ENCODE results near the gene DNAJB2.

The DNAJB2 gene

DNA sequence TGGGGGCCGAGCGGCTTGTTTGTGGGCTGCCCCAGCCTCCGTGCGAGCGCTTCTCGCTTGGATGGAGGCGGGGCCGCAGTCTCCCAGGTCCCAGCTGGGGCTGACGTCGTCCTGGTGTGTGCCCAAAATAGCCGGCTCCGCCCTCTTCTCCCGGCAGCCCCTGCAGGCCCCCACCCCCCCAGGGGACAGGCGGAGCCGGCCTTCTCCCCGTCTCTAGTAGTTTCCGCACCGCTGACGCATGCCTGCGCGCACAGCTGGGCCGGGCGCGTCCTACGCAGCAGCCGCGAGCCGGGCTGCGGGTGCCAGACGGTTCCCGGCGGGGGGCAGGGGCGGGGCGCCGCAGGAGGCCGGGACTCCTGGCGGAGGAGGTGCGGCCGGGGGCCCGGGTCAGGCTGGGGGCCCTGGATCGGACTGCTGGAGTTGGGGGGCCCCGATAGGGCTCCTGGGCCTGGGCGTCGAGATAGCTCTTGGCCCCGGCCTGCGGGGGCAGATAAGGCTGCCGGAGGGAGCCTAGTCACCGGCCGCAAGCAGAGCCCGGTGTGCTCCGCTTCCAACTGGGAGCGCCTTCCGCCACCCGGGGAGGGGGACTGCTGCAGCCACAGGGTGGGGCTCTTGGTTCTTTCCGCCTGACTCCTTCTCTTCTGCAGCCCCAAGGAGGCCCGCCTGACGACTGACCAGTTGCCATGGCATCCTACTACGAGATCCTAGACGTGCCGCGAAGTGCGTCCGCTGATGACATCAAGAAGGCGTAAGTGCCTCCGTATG is at the start of gene DNAJB2:
Gene DNAJB2 (plus strand): TSS at position 216 of the 765 bp plus-strand sequence. CDS start 468 bp downstream, at position 684.
- H3K4me3 Mint-ChIP-seq, result peak within 1 kb of the TSS; percentile 95 to 99
- peak within 1 kb of the TSS; percentile 99 for H3K27ac Mint-ChIP-seq
- H3K27me3 Mint-ChIP-seq, result no peaks in the 10 kb centered on the region
- DNase-seq (peak; percentile 99), ATAC-seq (peak; percentile 92)
- peaks cover 55% of the 10 kb centered on the region for H3K4me1 Mint-ChIP-seq
- H3K9me3 Mint-ChIP-seq, result no peaks in the 10 kb centered on the region

DNA sequence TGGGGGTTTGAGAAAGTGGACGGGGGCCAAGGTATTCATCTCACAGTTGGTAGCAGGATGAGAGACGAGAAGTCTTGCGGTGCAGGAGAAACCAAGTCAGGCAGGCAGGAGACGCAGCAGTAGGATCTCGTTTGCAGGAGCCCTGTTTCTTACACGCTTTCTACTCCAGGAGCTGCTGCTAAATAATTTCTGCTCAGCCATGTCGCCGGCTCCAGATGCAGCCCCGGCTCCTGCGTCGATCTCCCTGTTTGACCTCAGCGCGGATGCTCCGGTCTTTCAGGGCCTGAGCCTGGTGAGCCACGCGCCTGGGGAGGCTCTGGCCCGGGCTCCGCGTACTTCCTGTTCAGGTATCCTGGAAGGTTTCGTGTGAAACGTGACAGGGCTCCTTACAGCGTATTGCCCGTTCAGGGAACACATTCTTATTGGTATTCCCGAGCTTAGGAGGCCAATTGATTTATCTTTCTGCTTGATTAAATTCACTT is 49.1 kb upstream of the DNAJB2 start:
- Mint-ChIP-seq H3K4me3 (peak overlapping the region; percentile 93 to 100), H3K9me3 (no peaks in the 10 kb centered on the region), H3K27me3 (no peaks in the 10 kb centered on the region), H3K27ac (peak overlapping the region; percentile 97 to 99), H3K4me1 (peaks cover 69% of the 10 kb centered on the region)
- ATAC-seq (peak; percentile 40), DNase-seq (peak; percentile 46 to 63)

DNA sequence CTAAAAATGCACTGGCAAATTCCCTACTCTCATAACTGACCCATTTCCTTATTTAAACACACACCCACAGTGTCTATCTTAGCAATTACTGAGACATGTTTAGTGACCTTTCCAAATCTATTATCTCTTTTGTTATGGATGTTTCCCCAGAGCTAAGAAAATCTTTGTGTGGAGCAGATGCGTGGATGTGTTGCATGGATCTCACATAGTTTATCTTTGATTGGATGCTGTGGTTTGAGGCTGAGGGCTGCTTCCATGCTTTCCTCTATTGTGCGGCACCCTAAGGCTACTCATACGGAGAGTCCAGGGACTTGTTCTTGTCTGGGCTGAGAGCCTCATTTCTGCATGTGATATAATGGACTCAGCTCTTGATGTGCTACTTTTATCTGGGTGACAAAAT is 44.8 kb upstream of the DNAJB2 start:
- ATAC-seq, result no peak
- Mint-ChIP-seq H3K27ac (no peak overlapping the region), H3K27me3 (no peaks in the 10 kb centered on the region), H3K9me3 (no peaks in the 10 kb centered on the region), H3K4me3 (no peak overlapping the region), H3K4me1 (peaks cover 48% of the 10 kb centered on the region)
- DNase-seq, result no peak

DNA sequence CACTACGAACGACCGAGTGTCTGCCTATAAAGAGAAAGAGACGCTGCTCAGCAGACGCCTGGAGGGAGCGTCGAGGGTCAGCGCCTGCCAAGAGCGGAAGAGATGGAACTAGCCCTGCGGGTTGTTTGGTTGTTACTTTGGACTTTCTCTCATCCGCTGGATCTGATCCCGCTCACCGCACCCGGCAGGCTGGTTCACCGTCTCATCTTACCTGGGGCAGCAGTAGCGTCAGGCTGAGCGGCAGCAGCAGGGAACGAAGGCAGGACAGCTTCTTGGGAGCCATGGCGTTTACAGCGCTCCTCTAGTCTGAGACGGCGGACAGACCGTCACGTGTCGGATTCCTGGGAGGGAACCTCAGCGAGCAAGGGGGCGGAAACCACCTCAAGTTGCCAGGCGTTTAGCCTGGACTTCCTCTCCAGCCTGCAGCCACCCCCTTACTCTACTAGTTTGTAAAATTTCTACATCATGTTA is 35.8 kb upstream of the DNAJB2 start:
- Mint-ChIP-seq H3K9me3 (no peaks in the 10 kb centered on the region), H3K27me3 (no peaks in the 10 kb centered on the region), H3K27ac (peak overlapping the region; percentile 46 to 55), H3K4me1 (peaks cover 46% of the 10 kb centered on the region), H3K4me3 (peak overlapping the region in 1 of 2 donors; percentile 72)
- ATAC-seq (no peak), DNase-seq (no peak)

DNA sequence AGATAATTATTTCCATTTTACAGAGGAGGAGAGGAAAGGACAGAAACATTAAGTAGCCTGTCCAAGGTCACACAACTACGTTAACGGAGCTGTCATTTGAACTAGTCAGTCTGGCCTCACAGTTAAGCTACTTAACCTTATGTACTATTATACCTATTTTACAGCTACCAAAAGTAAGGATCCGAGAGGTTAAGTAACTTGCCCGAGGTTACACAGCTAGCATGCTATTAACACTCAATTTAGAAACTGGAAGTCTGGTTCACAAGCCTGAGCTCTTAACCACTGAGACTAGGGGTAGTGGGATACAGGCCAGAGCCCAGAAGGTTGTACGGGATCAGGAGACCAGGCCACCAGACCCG is 34.4 kb upstream of the DNAJB2 start:
- H3K9me3 Mint-ChIP-seq, result no peaks in the 10 kb centered on the region
- H3K4me1 Mint-ChIP-seq, result peaks cover 61% of the 10 kb centered on the region
- no peaks in the 10 kb centered on the region for H3K27me3 Mint-ChIP-seq
- ATAC-seq (no peak), DNase-seq (no peak)
- peak overlapping the region; percentile 97 to 98 for H3K27ac Mint-ChIP-seq
- H3K4me3 Mint-ChIP-seq, result peak overlapping the region; percentile 96 to 98

DNA sequence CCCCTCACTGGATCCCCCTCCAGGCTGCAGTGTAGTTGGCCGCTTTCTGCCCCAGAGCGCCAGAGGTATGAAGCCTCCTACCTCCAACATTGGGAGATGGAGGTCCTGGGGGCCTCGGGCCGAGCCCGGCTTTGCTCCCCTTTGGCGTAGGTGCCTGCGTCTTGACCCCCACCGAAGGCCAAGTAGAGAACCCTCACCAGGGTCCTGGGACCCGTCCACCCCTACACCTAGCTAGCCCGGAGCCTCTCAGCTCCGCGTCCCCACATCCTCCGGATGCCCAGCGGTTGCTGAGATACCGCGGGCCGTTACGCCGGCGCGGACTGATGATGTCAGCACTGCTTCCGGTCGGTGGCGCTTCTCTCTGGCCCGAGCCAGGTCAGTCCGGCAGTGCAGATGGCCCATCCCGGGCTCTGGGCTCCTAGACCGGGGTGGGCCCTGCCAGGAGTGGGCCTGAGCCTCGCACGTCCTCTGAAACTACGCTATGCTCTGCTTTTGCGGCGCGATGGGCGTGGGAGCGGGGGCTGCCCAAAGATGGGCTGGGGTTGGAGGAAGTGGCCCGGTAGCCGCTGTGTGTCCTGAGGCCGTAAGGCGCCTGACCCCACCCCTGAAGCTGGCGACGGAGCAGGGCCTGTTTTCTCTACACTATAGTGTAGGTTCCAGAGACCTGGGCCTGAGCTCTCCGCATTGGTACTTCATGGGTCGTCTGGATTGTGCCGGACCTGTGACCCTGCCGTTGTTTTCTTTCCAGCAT is 33.8 kb upstream of the DNAJB2 start, which contains the start of the genes GLB1L and STK16:
Gene GLB1L (minus strand): TSS at position 297 of the 751 bp plus-strand sequence. CDS start 1,871 bp downstream, outside the sequence.
Gene STK16 (plus strand): TSS at position 332 of the 751 bp plus-strand sequence. CDS start 521 bp downstream, outside the sequence.
- no peaks in the 10 kb centered on the region for H3K9me3 Mint-ChIP-seq
- DNase-seq (peak; percentile 86 to 90), ATAC-seq (peak; percentile 77)
- peaks cover 66% of the 10 kb centered on the region for H3K4me1 Mint-ChIP-seq
- H3K27me3 Mint-ChIP-seq, result no peaks in the 10 kb centered on the region
- H3K4me3 Mint-ChIP-seq, result peak within 1 kb of the TSS; percentile 96 to 98
- peak within 1 kb of the TSS; percentile 97 to 98 for H3K27ac Mint-ChIP-seq

DNA sequence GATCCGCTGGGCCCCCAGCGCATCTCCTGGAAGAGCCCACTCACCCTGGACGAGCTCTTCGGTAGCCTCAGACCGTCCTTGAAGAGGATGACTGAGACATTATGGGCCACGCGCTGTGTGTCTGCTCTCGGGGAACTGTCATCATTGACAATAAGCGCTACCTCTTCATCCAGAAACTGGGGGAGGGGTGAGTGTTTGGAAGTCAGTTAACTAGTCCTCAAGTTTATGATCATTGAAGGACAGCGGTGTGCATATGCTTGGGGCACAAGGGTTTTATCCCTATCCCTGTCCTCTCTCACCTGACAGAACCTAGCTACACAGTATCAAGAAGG is 33.3 kb upstream of the DNAJB2 start:
- no peak for ATAC-seq
- no peak for DNase-seq
- Mint-ChIP-seq H3K4me1 (peaks cover 72% of the 10 kb centered on the region), H3K4me3 (peak overlapping the region; percentile 96 to 98), H3K27me3 (no peaks in the 10 kb centered on the region), H3K9me3 (no peaks in the 10 kb centered on the region), H3K27ac (peak overlapping the region; percentile 97 to 98)

DNA sequence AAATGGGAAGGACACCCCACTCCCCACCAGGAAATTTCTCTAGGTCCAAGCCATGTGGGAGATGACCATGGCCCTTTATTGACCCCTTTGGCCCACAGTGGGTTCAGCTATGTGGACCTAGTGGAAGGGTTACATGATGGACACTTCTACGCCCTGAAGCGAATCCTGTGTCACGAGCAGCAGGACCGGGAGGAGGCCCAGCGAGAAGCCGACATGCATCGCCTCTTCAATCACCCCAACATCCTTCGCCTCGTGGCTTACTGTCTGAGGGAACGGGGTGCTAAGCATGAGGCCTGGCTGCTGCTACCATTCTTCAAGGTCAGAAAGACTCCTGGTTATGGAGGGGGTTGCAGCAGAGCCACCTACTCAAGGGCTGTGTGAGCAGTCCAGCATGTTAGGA is 32.6 kb upstream of the DNAJB2 start:
- Mint-ChIP-seq H3K27me3 (no peaks in the 10 kb centered on the region), H3K27ac (peak overlapping the region; percentile 35 to 98), H3K9me3 (no peaks in the 10 kb centered on the region), H3K4me1 (peaks cover 79% of the 10 kb centered on the region), H3K4me3 (peak overlapping the region; percentile 68 to 79)
- ATAC-seq, result no peak
- DNase-seq, result no peak

DNA sequence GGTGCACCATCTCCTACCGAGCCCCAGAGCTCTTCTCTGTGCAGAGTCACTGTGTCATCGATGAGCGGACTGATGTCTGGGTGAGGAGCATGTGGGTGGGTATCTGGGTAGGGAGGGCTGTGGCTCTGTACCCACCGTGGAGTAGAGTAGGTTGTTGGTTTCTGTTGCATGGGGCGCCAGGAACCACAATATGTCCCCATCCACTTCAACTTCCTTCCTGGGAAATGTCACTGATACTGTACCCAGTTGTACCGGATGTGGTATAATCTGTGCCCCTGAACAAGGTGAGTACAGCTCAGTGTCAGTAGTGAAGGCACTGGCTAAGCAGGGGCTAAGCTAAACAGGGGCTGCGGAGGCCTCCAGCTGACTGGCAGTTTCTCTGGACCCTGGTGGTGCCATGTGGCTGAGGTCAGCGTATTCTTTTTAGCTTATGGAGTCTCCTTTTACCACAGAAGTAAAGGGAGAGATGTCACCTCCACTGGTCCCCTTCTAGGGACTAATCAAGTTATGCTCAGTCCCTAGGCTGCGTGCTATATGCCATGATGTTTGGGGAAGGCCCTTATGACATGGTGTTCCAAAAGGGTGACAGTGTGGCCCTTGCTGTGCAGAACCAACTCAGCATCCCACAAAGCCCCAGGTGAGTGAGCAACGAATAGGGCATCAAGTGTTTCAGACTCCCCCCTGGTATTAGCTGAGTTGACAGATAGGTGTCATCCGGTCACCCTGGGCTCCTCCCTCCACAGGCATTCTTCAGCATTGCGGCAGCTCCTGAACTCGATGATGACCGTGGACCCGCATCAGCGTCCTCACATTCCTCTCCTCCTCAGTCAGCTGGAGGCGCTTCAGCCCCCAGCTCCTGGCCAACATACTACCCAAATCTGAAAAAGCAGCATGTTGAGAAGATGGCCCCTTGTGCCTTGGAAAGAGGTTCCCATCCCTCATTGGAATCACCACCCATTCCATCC is 31.2 kb upstream of the DNAJB2 start:
- H3K4me1 Mint-ChIP-seq, result peaks cover 86% of the 10 kb centered on the region
- H3K4me3 Mint-ChIP-seq, result peak overlapping the region; percentile 68 to 79
- DNase-seq, result peak; percentile 50 to 81
- no peaks in the 10 kb centered on the region for H3K9me3 Mint-ChIP-seq
- ATAC-seq, result peak; percentile 83
- H3K27ac Mint-ChIP-seq, result peak overlapping the region; percentile 25 to 59
- H3K27me3 Mint-ChIP-seq, result no peaks in the 10 kb centered on the region

DNA sequence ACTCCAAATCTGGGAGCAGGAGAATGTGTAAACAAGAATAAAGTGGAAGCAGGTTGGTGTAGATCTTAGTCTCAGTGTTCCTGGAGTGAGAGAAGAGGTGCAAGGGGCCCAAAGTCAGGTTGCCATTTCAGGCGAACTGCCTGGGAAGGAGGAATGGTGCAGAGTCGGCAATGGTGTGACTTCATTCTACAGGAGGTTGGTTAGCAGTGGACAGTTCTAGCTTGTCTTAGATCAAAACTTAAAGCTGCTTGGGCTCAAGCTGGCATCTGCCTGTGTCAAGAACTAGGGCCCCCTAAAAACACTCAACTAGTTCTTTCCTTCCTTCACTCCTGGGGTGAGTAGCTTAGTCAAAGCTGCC is 30.3 kb upstream of the DNAJB2 start:
- ATAC-seq, result no peak
- no peak for DNase-seq

DNA sequence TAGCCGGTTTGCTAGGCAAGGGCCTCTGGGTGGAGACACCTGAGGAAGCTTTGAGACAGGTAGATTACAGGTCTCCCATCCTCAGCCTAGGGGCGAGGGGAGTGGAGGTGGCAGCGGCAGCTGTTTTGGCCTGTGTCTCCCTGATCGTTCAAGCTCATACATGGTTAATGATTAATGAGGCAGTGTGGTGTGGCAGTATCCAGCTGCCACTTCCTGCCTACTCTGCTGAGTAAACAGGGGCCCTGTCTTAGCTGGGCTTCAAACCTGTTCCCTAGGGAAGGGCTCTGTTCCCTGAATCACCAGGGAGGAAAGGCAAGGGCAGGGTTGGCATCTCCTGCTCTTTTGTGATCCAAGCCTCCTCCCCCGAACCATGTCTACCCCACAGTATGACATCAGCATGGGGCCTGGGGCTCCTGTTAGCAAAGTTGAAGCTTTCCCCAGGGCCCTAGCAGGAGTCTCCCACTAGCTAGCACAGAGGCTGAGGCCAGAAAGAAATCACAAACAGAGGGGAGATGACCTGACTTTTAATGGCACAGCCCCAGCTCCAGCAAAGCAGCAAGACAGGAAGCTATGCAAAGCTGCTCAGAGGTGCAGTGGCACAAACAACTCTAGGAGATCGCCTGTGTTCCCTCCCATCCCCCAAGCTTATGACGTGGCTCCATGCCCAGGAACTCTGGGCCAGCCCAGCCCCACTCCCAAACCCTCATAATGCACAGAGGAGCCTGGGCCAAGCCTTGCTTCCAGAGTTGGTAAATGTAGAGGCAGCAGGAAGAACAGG is 29.8 kb upstream of the DNAJB2 start:
- Mint-ChIP-seq H3K27ac (peak overlapping the region; percentile 69 to 84), H3K27me3 (no peaks in the 10 kb centered on the region), H3K9me3 (no peaks in the 10 kb centered on the region), H3K4me1 (peaks cover 77% of the 10 kb centered on the region), H3K4me3 (peak overlapping the region; percentile 76 to 82)
- ATAC-seq, result no peak
- DNase-seq, result peak; percentile 27 to 41

More for the DNA sequence above, 30.3 kb upstream of the DNAJB2 start:
- peaks cover 78% of the 10 kb centered on the region for H3K4me1 Mint-ChIP-seq
- peak overlapping the region; percentile 0 to 84 for H3K27ac Mint-ChIP-seq
- H3K4me3 Mint-ChIP-seq, result peak overlapping the region; percentile 76 to 82
- H3K27me3 Mint-ChIP-seq, result no peaks in the 10 kb centered on the region
- H3K9me3 Mint-ChIP-seq, result no peaks in the 10 kb centered on the region

DNA sequence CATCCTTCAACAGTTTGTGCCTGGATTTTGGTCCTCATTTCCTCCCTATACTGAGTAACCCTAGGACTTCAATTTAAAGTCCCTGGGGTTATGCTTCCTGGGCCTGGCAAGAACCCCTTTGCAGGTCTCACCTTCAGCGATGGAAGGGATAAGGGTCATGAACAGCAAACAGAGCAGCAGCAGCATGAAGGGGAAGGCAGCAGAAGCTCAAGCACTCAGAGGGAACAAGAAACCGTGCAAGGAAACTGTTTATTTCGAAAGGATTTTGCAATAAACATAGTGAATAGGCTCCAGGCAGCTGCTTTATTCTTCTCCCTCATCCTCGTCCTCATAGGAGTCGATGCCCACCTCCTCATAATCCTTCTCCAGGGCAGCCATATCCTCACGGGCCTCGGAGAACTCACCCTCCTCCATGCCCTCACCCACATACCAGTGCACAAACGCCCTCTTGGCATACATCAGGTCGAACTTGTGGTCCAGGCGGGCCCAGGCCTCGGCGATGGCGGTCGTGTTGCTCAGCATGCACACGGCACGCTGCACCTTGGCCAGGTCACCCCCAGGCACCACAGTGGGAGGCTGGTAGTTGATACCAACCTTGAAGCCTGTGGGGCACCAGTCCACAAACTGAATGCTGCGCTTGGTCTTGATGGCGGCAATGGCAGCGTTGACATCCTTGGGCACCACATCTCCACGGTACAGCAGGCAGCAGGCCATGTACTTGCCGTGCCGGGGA is 29.0 kb upstream of the DNAJB2 start:
- H3K27me3 Mint-ChIP-seq, result no peaks in the 10 kb centered on the region
- H3K4me3 Mint-ChIP-seq, result peak overlapping the region; percentile 76 to 82
- H3K9me3 Mint-ChIP-seq, result no peaks in the 10 kb centered on the region
- ATAC-seq (no peak), DNase-seq (no peak)
- peaks cover 78% of the 10 kb centered on the region for H3K4me1 Mint-ChIP-seq
- H3K27ac Mint-ChIP-seq, result no peak overlapping the region

DNA sequence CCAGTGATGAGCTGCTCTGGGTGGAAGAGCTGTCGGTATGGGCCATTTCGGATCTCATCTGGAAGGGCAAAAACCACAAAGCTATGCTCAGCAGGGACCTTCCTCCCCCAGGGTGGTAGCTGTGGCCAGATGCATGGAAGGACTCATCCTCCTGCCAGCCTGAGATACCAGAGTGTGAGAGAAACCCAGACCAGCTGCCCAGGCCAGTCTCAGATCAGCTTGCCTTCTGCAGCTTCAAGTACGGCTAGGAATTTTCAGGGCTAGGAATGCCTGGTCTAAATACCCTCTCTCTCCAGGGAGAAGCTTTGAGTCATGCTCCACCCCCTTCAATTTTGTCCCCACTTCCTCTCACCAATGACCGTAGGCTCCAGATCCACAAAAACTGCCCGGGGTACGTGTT is 27.5 kb upstream of the DNAJB2 start:
- Mint-ChIP-seq H3K4me1 (peaks cover 82% of the 10 kb centered on the region), H3K4me3 (peak overlapping the region; percentile 71 to 84), H3K27me3 (no peaks in the 10 kb centered on the region), H3K9me3 (no peaks in the 10 kb centered on the region), H3K27ac (peak overlapping the region in 1 of 2 donors; percentile 8)
- DNase-seq, result no peak
- ATAC-seq, result no peak

DNA sequence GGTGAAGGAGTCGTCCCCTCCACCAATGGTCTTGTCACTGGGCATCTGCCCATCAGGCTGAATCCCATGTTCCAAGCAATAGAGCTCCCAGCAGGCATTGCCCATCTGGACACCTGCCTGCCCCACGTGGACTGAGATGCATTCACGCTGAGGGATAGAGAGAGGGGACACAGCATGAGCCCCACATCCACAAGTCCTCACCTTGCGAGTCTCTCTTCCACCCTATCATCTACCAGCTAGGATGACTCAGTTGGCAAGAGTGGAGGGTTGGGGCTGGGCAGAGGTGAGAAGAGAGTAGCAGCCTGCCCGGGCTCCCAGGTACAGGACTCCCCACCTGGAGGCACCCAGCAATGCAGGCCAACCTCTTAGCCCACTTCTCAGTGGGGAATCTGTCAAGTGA is 27.1 kb upstream of the DNAJB2 start:
- Mint-ChIP-seq H3K4me3 (peak overlapping the region; percentile 71 to 84), H3K27me3 (no peaks in the 10 kb centered on the region), H3K4me1 (peaks cover 78% of the 10 kb centered on the region), H3K27ac (peak overlapping the region in 1 of 2 donors; percentile 8), H3K9me3 (no peaks in the 10 kb centered on the region)
- ATAC-seq (peak; percentile 3), DNase-seq (peak; percentile 27 to 52)

Measured in stimulated activated naive CD8-positive, alpha-beta T cell treated with anti-CD3 and anti-CD28 coated beads, Interleukin-15, amount 100 ng/mL, for 72 hours (primary cell).